ENCODE results near the gene CLDN9. TPM values are rescaled to one million over a fixed set of nuclear protein-coding genes. Genes with fewer than 3 reads are reported as not detected.
"Not testable (repeated sequence)": the region's sequence is repeated elsewhere in the genome, so short reads cannot be mapped to it uniquely, and the experiment has no call there.

The CLDN9 gene
- total RNA-seq, 1 donor from 2014 or later = 0.14 TPM

DNA sequence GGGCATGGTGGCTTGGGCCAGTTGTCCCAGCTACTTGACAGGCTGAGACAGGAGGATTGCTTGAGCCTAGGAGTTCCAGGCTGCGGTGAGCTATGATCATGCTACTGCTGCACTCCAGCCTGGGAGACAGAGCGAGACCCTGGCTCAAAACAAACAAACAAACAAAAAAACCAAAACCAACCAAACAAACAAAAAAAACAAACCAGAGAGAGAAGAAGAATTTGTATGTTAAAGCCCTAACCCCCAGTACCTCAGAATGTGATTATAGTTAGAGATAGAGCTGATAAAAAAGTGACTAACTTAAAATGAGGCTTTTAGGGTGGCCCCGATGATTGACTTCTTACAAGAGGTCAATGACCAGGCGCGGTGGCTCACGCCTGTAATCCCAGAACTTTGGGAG is 32.0 kb downstream of the CLDN9 start:
- H3K4me1 Mint-ChIP-seq (ENCODE audit: low read depth) = peaks cover 23% of the 10 kb centered on the region
- no peak for DNase-seq (ENCODE audit: low spot score)
- H3K9me3 Mint-ChIP-seq = no peaks in the 10 kb centered on the region
- peaks cover 3% of the 10 kb centered on the region for H3K36me3 Mint-ChIP-seq (ENCODE audit: low read depth)
- intact Hi-C loops (cut with micrococcal nuclease) = loop anchor here (2.0 to 5.0 kb wide), 2 partner anchors 14 to 123 kb away; no protein-coding TSS in a partner anchor
- H3K27ac Mint-ChIP-seq = peak overlapping the region; percentile 44
- peaks cover 31% of the 10 kb centered on the region for H3K27me3 Mint-ChIP-seq (ENCODE audit: low read depth)
- H3K4me3 Mint-ChIP-seq (ENCODE audit: low read depth) = peak overlapping the region; percentile 81

DNA sequence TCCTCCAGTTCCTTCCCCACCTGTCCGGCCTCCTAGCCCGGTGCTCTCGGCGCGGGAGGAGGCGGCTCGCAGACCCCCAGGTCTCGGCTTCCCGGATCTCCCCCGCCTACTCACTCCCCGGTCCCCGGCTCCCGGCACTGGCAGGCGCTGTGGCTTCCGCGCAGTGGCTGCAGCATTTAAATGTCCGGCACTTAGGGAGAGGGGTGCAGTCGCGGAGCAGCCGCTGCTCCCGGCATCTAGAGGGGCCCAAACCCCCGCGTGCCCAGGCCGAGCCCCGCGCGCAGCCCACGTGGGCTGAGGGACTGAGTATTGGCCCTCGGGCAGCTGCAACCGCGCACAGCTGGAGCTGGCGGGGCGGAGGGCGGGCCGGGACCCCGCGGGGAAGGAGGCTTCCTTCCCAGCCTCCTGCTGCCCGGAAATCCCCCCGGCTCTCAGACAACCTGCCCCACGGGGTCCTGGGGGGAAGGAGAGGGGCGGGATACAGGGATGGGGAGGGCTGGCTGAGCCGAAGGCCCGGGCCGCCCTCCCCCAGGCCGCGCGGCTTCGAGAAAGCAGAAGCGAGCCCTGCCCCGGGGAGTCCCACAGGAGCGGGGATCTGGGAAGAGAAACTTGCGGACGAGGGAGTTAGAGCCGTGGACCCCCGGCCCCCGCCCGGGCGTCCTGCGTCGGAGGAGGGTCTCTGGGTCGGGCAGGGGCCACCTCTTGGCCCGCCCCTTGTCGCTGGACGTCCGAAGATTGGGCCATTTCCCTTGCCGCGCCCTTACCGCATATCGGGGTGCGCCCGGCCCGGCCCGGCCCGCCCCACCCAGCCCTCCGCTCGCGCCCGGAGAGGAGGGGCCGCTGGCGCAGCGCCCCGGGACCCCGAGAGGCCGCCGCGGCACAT is 33.3 kb downstream of the CLDN9 start, which contains the start of gene MMP25:
Gene MMP25, plus strand, starts transcription at position 804 of the 883 bp plus-strand sequence. CDS start 357 bp downstream, outside the sequence.
- H3K9me3 Mint-ChIP-seq = no peaks in the 10 kb centered on the region
- H3K27ac Mint-ChIP-seq = peak within 1 kb of the TSS; percentile 58
- intact Hi-C loops (cut with micrococcal nuclease) = loop anchor here (2.0 to 5.0 kb wide), 2 partner anchors 15 to 121 kb away; no protein-coding TSS in a partner anchor
- peak within 1 kb of the TSS; percentile 81 for H3K4me3 Mint-ChIP-seq (ENCODE audit: low read depth)
- peaks cover 33% of the 10 kb centered on the region for H3K4me1 Mint-ChIP-seq (ENCODE audit: low read depth)
- peaks cover 5% of the 10 kb centered on the region for H3K36me3 Mint-ChIP-seq (ENCODE audit: low read depth)
- H3K27me3 Mint-ChIP-seq (ENCODE audit: low read depth) = peaks cover 23% of the 10 kb centered on the region
- no peak for DNase-seq (ENCODE audit: low spot score)

DNA sequence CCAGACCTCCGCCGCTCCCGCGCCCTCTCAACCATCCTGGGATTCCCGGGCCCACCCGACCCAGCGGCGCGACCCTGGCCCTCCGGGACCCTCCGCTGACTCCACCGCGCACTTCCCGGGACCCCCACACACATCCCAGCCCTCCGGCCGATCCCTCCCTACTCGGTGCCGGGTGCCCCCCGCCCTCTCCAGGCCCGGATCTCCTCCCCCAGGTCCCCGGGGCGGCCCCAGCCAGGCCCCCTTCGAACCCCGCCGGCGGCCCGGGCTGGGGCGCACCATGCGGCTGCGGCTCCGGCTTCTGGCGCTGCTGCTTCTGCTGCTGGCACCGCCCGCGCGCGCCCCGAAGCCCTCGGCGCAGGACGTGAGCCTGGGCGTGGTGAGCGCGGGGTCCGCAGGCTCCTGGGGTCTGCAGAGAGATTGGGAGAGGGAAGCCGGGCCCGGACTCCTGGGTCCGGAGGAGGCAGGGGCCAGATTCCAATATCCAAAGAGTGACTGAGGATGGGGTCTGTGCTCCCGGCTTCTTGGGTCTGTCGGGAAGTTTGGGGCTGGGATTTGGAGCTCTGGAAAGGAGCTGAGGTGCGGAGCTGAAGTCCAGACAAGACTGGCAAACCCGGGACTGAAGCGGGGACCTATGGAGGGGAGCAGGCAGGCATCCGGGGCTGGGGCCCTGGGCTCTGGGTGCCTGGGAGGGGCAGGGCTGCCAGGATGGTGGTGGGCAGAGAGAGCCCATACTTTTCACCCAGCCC is 34.1 kb downstream of the CLDN9 start:
- H3K4me3 Mint-ChIP-seq (ENCODE audit: low read depth) = peak overlapping the region; percentile 65
- H3K36me3 Mint-ChIP-seq (ENCODE audit: low read depth) = peaks cover 11% of the 10 kb centered on the region
- intact Hi-C loops (cut with micrococcal nuclease) = loop anchor here (5.0 kb wide), 1 partner anchor 120 kb away; no protein-coding TSS in a partner anchor
- H3K9me3 Mint-ChIP-seq = no peaks in the 10 kb centered on the region
- H3K4me1 Mint-ChIP-seq (ENCODE audit: low read depth) = peaks cover 40% of the 10 kb centered on the region
- no peak for DNase-seq (ENCODE audit: low spot score)
- H3K27ac Mint-ChIP-seq = peak overlapping the region; percentile 58
- peaks cover 20% of the 10 kb centered on the region for H3K27me3 Mint-ChIP-seq (ENCODE audit: low read depth)

DNA sequence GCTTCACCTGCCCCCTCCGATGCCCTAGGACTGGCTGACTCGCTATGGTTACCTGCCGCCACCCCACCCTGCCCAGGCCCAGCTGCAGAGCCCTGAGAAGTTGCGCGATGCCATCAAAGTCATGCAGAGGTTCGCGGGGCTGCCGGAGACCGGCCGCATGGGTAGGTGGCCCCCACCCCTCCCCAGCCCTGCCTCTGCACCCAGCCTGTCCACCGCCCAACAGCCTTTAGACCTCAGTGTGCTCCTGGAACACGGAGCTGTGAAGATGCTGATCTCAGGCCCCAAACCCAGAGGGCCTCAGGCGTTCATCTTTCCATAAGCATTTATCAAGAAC is 34.6 kb downstream of the CLDN9 start:
- peaks cover 15% of the 10 kb centered on the region for H3K36me3 Mint-ChIP-seq (ENCODE audit: low read depth)
- intact Hi-C loops (cut with micrococcal nuclease) = loop anchor here (5.0 kb wide), 1 partner anchor 120 kb away; no protein-coding TSS in a partner anchor
- H3K4me1 Mint-ChIP-seq (ENCODE audit: low read depth) = peaks cover 44% of the 10 kb centered on the region
- H3K27me3 Mint-ChIP-seq (ENCODE audit: low read depth) = peaks cover 20% of the 10 kb centered on the region
- H3K27ac Mint-ChIP-seq = peak overlapping the region; percentile 12
- H3K4me3 Mint-ChIP-seq (ENCODE audit: low read depth) = peak overlapping the region; percentile 65
- no peak for DNase-seq (ENCODE audit: low spot score)
- no peaks in the 10 kb centered on the region for H3K9me3 Mint-ChIP-seq

DNA sequence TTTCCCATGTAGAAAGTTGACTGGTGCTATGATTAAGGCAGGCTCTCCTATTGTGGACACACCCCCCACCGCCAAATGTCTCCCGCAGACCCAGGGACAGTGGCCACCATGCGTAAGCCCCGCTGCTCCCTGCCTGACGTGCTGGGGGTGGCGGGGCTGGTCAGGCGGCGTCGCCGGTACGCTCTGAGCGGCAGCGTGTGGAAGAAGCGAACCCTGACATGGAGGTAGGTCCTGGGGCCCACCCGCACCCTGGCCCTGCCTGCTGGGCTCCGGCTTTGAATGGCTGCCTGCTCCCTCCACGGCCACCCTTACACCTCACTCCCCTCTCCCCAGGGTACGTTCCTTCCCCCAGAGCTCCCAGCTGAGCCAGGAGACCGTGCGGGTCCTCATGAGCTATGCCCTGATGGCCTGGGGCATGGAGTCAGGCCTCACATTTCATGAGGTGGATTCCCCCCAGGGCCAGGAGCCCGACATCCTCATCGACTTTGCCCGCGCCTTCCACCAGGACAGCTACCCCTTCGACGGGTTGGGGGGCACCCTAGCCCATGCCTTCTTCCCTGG is 37.3 kb downstream of the CLDN9 start:
- peak overlapping the region; percentile 26 for H3K27ac Mint-ChIP-seq

DNA sequence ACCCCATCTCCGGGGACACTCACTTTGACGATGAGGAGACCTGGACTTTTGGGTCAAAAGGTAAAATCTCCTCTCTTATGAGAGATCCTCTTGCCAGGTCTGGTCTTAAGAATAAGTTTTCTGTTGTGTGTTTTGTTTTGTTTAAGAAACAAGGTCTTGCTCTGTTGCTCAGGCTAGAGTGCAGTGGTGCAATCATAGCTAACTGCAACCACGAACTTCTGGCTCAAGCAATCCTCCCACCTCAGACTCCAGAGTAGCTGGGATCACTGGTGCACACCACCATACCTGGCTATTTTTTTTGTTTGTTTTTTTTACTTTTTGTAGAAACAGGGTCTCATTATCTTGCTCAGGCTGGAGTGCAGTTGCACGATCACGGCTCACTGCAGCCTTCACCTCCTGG is 37.8 kb downstream of the CLDN9 start:
- H3K27ac Mint-ChIP-seq = peak overlapping the region; percentile 26
- DNase-seq (ENCODE audit: low spot score) = no peak
- no peaks in the 10 kb centered on the region for H3K9me3 Mint-ChIP-seq
- no peak overlapping the region for H3K4me3 Mint-ChIP-seq (ENCODE audit: low read depth)
- peaks cover 3% of the 10 kb centered on the region for H3K27me3 Mint-ChIP-seq (ENCODE audit: low read depth)
- H3K4me1 Mint-ChIP-seq (ENCODE audit: low read depth) = peaks cover 57% of the 10 kb centered on the region
- intact Hi-C loops (cut with micrococcal nuclease) = loop anchor here (10.0 kb wide), 1 partner anchor 454 kb away; the partner anchor contains the start of gene CLUAP1
- H3K36me3 Mint-ChIP-seq (ENCODE audit: low read depth) = peaks cover 35% of the 10 kb centered on the region

More for the DNA sequence above, 37.3 kb downstream of the CLDN9 start:
- peaks cover 31% of the 10 kb centered on the region for H3K36me3 Mint-ChIP-seq (ENCODE audit: low read depth)
- DNase-seq (ENCODE audit: low spot score) = no peak
- H3K4me1 Mint-ChIP-seq (ENCODE audit: low read depth) = peaks cover 56% of the 10 kb centered on the region
- H3K4me3 Mint-ChIP-seq (ENCODE audit: low read depth) = no peak overlapping the region
- no peaks in the 10 kb centered on the region for H3K9me3 Mint-ChIP-seq
- intact Hi-C loops (cut with micrococcal nuclease) = loop anchor here (5.0 to 10.0 kb wide), 2 partner anchors 117 to 455 kb away; partner anchors contain the start of gene CLUAP1
- H3K27me3 Mint-ChIP-seq (ENCODE audit: low read depth) = peaks cover 7% of the 10 kb centered on the region

DNA sequence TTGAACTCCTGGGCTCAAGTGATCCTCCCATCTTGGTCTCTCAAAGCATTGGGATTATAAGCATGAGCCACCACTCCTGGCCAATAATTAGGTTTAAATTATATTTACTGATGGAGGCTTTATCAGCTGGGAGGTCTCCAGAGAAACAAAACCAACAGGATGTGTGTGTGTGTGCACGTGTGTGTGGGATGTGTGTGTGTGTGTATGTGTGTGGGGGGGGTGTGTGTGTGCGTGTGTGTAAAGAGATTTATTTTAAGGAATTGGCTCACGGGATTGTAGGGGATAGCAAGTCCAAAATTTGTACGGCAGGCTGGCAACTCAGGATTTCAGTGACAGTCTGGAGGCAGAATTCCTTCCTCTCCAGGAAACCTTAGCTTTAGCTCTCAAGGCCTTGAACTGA is 38.3 kb downstream of the CLDN9 start:
- Mint-ChIP-seq H3K27ac (no peak overlapping the region), H3K36me3 (ENCODE audit: low read depth) (peaks cover 39% of the 10 kb centered on the region), H3K4me1 (ENCODE audit: low read depth) (peaks cover 61% of the 10 kb centered on the region), H3K4me3 (ENCODE audit: low read depth) (no peak overlapping the region), H3K9me3 (no peaks in the 10 kb centered on the region), H3K27me3 (ENCODE audit: low read depth) (peaks cover 2% of the 10 kb centered on the region)
- no peak for DNase-seq (ENCODE audit: low spot score)
- intact Hi-C loops (cut with micrococcal nuclease) = loop anchor here (10.0 kb wide), 1 partner anchor 454 kb away; the partner anchor contains the start of gene CLUAP1

DNA sequence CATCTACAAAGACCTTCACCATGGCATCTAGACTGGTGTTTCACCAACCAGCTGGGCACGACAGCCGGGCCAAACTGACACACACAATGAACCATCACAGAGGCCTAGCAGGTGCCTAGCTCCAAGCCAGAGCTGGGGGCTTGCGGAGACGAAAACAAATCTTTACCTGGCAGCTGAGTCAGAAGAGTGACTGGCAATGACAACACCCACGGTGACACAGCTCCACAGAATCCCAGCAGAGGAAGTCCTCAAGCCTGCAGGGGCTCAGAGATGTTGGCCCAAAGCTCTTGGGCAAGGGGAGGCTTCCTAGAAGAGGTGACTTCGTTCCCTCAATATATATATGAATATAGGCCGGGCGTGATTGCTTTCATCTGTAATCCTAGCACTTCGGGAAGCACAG is 38.8 kb downstream of the CLDN9 start:
- peak overlapping the region; percentile 50 for H3K27ac Mint-ChIP-seq
- intact Hi-C loops (cut with micrococcal nuclease) = loop anchor here (10.0 kb wide), 1 partner anchor 453 kb away; the partner anchor contains the start of gene CLUAP1
- H3K4me1 Mint-ChIP-seq (ENCODE audit: low read depth) = peaks cover 64% of the 10 kb centered on the region
- peak overlapping the region; percentile 17 for H3K4me3 Mint-ChIP-seq (ENCODE audit: low read depth)
- H3K27me3 Mint-ChIP-seq (ENCODE audit: low read depth) = peaks cover 2% of the 10 kb centered on the region
- H3K9me3 Mint-ChIP-seq = no peaks in the 10 kb centered on the region
- H3K36me3 Mint-ChIP-seq (ENCODE audit: low read depth) = peaks cover 39% of the 10 kb centered on the region
- no peak for DNase-seq (ENCODE audit: low spot score)

DNA sequence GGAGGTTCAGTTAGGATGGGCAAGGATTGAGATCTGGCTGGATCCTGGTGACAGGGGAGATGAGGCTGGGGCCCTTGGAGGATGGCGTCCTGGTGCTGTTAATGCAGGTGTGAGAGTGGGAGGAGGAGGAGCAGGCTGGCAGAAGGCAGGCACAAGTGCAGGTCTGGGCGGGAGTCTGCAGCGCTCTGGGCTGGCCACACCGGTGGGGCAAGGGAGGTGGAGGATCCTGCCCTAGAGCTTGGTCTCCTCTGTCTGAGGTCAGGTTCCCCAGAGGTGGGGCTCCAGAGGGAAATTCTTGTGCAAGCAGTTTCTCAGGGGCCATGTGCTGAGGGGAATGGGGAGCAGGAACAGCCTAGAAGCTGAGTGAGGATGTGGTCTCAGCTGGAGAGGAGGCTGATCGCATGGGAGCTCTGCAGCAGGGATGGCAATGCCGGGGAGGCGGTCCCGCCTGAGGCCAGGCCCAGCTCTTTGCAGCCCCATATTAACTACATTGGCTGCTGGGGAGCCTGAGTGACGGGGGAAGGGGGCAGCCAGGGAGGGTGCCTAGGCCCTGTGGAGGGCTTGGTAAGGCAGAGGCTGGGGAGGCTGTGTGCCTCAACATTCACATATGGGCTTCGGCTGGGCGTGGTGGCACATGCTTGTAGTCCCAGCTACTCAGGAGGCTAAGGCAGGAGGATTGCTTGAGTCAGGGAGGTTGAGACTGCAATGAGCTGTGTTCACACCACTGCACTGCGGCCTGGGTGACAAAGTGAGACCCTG is 40.0 kb downstream of the CLDN9 start:
- peaks cover 76% of the 10 kb centered on the region for H3K4me1 Mint-ChIP-seq (ENCODE audit: low read depth)
- H3K36me3 Mint-ChIP-seq (ENCODE audit: low read depth) = peaks cover 50% of the 10 kb centered on the region
- intact Hi-C loops (cut with micrococcal nuclease) = loop anchor here (10.0 kb wide), 1 partner anchor 452 kb away; the partner anchor contains the start of gene CLUAP1
- not testable (repeated sequence) for H3K27me3 Mint-ChIP-seq (ENCODE audit: low read depth); H3K9me3 Mint-ChIP-seq; H3K4me3 Mint-ChIP-seq (ENCODE audit: low read depth); H3K27ac Mint-ChIP-seq; DNase-seq (ENCODE audit: low spot score)

DNA sequence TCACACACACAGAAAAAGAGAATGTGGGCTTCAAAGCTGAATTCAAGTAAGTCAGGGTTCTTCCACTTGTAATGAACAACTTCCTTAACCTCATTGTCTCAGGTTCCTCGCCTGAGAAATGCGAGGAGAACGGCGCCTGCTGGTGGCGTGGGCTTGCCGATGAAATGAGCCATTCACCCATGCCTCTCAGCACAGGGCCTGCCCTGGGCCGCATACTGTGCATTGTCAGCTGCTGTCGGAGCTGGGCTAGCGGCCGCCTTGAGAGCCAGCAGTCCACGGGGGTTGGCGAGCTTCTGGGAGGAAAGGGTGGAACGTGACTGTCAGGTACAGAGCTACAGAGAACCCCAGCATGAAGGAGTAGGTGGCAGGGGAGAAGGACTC is 40.6 kb downstream of the CLDN9 start:
- DNase-seq (ENCODE audit: low spot score); H3K4me3 Mint-ChIP-seq (ENCODE audit: low read depth); H3K27me3 Mint-ChIP-seq (ENCODE audit: low read depth); H3K9me3 Mint-ChIP-seq; H3K27ac Mint-ChIP-seq: not testable (repeated sequence)
- intact Hi-C loops (cut with micrococcal nuclease) = loop anchor here (10.0 kb wide), 1 partner anchor 451 kb away; the partner anchor contains the start of gene CLUAP1
- Mint-ChIP-seq H3K4me1 (ENCODE audit: low read depth) (peaks cover 72% of the 10 kb centered on the region), H3K36me3 (ENCODE audit: low read depth) (peaks cover 50% of the 10 kb centered on the region)

DNA sequence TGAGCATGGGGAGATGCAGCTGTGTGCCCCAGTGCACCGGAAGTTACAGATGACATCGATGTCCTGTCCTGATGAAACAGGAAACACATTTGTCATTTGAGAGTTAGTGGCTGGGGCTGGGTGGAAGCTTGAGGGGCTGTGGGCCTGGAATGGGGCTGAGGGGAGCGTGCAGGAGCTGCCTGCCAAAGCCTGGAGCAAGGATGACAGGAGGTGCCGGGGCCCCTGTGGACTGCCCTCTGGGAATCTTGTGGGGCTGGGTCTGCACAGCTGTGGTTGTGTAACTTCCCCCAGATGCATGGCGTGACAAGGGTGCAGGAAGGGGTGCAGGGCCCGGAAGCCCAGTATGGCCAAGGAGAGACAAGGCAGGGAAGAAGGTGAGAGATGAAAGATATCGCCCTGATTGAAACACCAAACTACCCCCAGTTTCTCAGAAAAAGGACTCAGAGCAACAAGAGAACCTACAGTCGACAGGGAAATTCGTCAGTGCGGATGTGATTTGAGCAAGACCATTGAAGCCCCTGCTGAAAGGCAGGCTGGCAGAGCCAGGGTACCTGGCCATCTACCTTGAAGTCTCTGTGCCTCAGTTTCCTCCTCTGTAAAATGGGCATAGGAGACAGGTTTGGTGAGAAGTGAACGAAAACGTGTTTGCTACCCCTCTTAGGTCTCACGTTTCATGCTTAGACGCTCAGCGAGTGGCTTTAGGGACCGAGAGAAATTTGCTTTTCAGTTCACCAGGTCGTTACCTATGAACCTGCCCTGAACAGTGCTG is 42.4 kb downstream of the CLDN9 start:
- H3K9me3 Mint-ChIP-seq = no peaks in the 10 kb centered on the region

More for the DNA sequence above, 42.4 kb downstream of the CLDN9 start:
- Mint-ChIP-seq H3K4me3 (ENCODE audit: low read depth) (peak overlapping the region; percentile 63), H3K36me3 (ENCODE audit: low read depth) (peaks cover 55% of the 10 kb centered on the region), H3K27ac (peak overlapping the region; percentile 68), H3K4me1 (ENCODE audit: low read depth) (peaks cover 66% of the 10 kb centered on the region), H3K27me3 (ENCODE audit: low read depth) (no peaks in the 10 kb centered on the region)
- peak; percentile 55 for DNase-seq (ENCODE audit: low spot score)
- intact Hi-C loops (cut with micrococcal nuclease) = loop anchor here (5.0 to 10.0 kb wide), 2 partner anchors 97 to 450 kb away; partner anchors contain the start of gene CLUAP1
